ENCODE results near the gene LRRC4C.

- TF ChIP-seq POLR2AphosphoS5 (IDR thresholded peaks at IDR 0.05; ENCODE audit: low read depth): no peak
- TF ChIP-seq CTCF (conservative IDR thresholded peaks at IDR 0.05; ENCODE audit: low read depth in 2 of 2): no peak
- TF ChIP-seq EZH2phosphoT487 (IDR thresholded peaks at IDR 0.05; ENCODE audit: unreplicated experiment): no peak
- TF ChIP-seq NANOG (IDR thresholded peaks at IDR 0.05; ENCODE audit: borderline replicate concordance): no peak
- TF ChIP-seq EZH2 (IDR thresholded peaks at IDR 0.05; ENCODE audit: low read depth, unreplicated experiment): no peak
- no peak for TF ChIP-seq REST (IDR thresholded peaks at IDR 0.05; ENCODE audit: unreplicated experiment)
These were observed 634.1 kb downstream of the LRRC4C start for GRCh38 chr11:40825201-40825834.

All from GM23338 (cell line).